Measurements from ENCODE around the gene YEATS2.

Gene YEATS2

GRCh38 chr3:183815951-183816475 lies 118.4 kb downstream of the YEATS2 start:
- DNase-seq, result no peak

DNA sequence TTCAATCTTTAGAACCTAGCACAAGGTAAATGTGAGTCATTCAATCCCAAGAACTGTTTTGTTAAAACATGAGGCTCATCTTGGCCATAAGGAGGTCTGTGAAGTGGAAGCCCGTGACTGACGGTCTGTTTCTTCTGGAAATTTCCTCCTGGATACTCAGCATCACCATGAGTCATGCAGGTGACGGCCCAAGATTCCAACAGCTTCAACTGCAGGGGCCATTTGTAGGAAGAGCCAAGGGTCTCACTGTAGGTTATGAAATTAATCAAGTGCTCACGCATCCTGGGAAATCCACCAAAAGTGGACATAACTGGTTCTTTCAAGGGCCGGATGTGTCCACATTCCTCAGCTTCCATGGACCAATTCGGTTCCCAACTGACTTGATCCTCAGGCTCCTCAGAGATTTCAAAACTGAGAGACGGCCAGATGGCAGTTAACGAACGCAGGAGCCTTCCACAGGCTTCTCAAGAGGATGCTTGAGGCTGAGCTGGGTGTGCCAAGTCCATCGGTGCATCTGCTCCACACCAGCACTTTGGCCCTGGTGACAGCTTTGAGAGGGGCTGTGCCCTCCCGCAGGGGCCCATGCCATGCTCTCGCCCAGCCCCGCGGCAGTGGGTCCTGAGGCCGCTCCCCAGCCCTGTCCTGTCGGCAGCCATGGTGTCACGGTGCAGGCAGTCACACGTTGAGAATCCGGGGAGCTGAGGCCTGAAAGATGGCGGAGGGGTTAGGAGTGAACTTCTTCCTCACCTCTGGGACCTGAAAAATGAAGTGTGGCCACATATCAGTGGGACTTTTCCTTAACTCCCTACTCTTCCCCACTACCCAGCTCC lies 119.3 kb downstream of the YEATS2 start:
- DNase-seq, result no peak

- no peak for DNase-seq
Observed at GRCh38 chr3:183817639-183818038, 120.0 kb downstream of the YEATS2 start.

GRCh38 chr3:183818041-183818620 lies 120.5 kb downstream of the YEATS2 start:
- DNase-seq, result no peak

DNA sequence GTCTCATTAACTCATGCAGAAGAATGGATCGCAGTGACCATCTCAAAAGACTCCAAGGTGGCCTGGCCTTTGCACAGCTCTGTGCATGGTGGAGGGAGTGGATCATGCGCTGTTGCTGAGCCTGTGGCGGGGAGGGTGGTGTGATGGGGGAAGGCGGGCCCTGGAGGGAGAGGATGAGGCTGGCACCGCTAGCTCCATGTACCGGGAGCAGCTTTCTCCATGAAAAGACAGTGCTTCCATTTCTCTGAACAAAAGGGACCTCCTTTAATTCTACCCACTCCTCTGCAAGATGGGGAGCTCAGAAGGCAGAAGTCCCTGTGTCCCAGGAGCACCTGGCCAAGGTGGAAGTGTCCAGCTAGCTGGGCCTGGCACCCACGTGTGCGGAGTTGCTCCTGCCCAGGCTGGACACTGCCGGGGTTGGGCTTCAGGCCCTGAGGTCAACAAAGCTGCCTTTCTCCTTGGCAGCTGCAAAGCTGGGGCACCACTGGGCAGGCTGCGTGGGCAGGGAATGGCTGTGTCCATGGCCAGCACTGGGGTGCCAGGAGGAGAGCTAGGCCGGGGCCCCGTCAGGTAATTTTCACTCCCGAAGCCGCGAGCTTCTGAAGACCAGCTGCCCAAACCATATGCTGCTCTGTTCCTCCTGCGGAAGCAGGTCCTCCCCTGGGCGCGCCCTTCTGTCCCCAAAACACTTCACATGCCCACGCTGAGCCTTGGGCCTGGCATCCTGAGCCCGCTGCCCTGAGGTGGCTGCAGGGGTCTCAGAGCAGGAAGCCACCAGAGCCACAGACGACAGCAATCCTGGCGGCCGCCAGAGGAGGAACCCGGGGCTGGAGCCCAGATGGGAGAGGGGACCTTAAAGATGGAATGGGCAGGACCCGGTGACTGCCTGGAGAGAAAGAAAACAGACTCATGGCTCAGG lies 121.4 kb downstream of the YEATS2 start:
- no peak for DNase-seq

DNA sequence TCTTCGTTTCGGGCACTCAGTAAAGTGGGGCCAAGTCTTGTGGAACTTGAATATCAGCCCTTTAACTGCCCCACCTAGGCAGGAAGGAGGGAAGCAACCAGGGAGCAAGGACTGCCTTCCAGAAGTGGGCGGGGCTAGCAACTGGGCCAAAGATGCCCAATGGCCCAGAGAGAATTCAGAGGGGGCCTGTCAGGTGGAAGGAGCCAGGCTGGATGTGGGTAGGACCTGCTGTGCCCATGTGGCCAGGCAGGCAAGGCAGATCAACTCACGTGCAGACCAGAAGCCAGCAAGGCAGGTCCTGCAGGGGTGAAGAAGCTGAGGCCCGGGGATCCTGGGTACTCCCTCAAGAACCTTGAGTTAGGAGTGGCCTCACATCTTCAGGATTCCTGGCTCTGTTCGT lies 122.2 kb downstream of the YEATS2 start:
- no peak for DNase-seq

GRCh38 chr3:183822631-183823030 lies 125.0 kb downstream of the YEATS2 start:
- no peak for DNase-seq

- DNase-seq, result no peak
Observed at GRCh38 chr3:183823963-183824362, 126.4 kb downstream of the YEATS2 start.

DNA sequence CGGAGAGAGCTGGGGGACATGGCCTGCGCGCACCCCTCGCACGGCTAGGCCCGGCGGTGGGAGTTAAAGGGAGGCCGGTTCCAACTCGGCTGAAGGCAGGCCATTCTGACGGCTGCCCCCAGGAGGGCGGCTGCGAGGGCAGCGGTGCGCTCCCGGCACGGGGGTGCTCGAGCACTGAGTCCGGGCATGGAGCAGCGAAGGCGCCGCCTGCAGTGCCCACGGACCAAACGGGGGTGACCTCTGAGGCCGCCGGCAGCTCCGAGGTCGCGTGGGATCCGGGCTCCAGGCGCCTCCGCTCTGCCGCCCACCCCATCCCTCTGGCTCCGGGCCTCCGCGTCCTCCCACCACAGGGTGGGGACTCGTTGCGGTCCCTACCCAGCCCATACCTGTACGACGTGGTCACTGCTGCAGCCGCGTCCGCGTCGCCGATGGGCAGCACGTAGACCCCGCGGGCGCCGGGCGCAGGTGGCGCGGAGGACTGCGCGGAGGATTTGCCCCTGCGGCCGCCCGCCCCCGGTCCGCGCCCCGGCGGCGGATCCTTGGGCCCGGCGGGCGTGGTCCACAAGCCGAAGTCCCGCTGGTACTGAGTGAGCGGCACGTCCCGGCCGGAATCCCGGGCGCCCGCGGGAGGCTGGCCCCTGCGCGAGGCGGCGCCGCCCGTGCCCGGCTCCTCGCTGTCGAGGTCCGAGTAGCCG lies 127.3 kb downstream of the YEATS2 start:
- peak; percentile 46 for DNase-seq

DNA sequence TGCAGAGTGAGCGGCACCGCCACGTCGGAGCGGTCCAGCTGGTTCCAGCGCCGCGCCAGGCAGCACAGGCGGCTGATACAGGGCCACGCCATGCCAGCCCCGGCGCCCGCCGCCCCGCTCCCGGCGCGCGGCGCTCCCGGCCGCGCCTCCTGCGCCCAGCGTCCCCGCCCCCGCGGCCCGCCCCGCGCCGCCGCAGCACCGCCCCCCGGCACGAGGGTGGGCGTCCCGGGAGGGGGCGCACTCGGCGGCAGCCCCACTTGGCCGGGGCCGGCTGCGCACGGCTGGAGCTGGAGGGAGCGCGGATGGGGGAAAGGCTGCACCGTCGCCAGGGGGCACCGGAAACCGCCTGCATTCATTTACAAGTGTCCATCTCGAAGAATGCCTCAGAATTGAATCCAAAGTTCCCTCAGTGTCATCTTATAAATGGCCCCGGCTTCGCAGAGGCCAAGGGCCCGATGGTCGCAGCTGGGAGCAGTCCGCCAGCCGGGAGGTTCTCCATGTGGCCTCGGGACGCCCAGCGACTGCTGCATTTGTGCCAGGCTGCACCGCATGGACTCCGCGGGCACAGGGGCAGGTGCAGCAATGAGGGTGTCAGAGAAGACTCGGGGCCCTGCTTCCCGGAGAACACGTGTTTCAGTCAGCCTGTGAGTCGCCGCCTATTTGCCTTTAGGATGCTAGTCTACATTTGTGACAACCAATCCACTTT lies 128.0 kb downstream of the YEATS2 start, which contains the start of gene MAP6D1:
Gene MAP6D1 (minus strand): TSS at position 122 of the 706 bp plus-strand sequence. CDS start 30 bp downstream, at position 92.
- peak; percentile 77 for DNase-seq

- no peak for DNase-seq
Observed at GRCh38 chr3:183826448-183827250, 129.1 kb downstream of the YEATS2 start.

- DNase-seq, result no peak
Observed at GRCh38 chr3:183827809-183828537, 130.4 kb downstream of the YEATS2 start.

GRCh38 chr3:183828538-183828870 lies 130.9 kb downstream of the YEATS2 start:
- DNase-seq, result no peak

GRCh38 chr3:183829466-183829865 lies 131.9 kb downstream of the YEATS2 start:
- no peak for DNase-seq

DNA sequence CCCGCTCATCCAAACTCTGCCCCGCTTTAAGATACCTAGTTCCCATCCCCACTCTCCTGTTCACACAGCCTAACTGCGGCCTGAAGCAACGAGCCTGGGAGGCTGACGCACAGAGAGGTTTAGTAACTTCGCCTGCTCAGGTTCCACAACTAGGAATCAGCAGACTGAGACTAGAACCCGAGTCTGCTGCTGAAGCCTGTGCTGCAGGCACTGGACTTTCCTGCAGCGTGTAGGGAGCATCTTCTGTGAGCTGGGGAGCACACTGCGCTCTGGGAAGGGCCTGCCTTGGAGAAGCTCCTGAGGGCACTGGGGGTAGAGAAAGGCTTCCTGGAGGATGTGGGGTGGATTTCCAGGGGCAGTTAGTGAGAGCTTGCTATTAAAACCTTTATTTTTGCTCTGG lies 132.6 kb downstream of the YEATS2 start:
- DNase-seq, result no peak

- DNase-seq, result no peak
Observed at GRCh38 chr3:183833516-183833915, 135.9 kb downstream of the YEATS2 start.

- no peak for DNase-seq
Observed at GRCh38 chr3:183837390-183837789, 139.8 kb downstream of the YEATS2 start.

- no peak for DNase-seq
Observed at GRCh38 chr3:183837894-183838293, 140.3 kb downstream of the YEATS2 start.

GRCh38 chr3:183839751-183840150 lies 142.2 kb downstream of the YEATS2 start:
- DNase-seq, result no peak

DNA sequence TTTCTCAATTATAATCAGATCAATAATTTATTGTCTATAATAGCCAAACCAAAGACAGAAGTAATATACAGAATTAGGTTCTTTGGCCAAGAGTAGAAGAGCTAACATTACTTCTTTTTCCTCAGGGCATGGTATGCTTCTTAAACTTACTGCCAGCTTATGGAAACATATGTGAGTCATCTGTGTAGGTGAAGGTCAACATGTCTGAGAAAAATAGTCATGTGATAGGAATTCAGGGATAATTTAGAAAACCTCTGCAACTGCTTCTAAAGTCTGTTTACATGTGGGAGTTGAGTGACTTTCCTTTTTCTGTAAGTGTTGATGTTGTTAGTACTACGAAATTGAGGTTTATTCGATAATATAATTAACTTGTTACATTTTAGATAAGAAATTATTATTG lies 147.0 kb downstream of the YEATS2 start:
- peak; percentile 91 for DNase-seq

Data from EL (cell line).